Fibroblast of skin of scalp (primary cell): ENCODE data around the gene ISOC2. TPM values are rescaled to one million over a fixed set of nuclear protein-coding genes. Genes with fewer than 3 reads are reported as not detected.
"Not testable (repeated sequence)": the region's sequence is repeated elsewhere in the genome, so short reads cannot be mapped to it uniquely, and the experiment has no call there.

Source experiments
- DNase-seq: peaks from one replicate; pipeline ENCODE4 v3.0.0-alpha.2; 2013
- polyA plus RNA-seq, 2 experiments: library from polyadenylated mRNA; unstranded; fragments of 120-200 nt; gene quantifications; one replicate each; pipeline ENCODE4 v1.2.1, GENCODE V29; 2013; ENCODE audit not compliant: insufficient read length in 2 of 2

Gene ISOC2
- 51.8 TPM for polyA plus RNA-seq (2013, experiment 1 of 2; ENCODE audit: insufficient read length)
- 51.4 TPM for polyA plus RNA-seq (2013, experiment 2 of 2; ENCODE audit: insufficient read length)

- DNase-seq = peak; percentile 100
Measured at GRCh38 chr19:55461259-55461973, at the start of gene ISOC2. Gene ISOC2 (minus strand): TSS chr19:55461642. CDS start chr19:55456486, 5,156 bp downstream.

- DNase-seq = no peak
Measured at GRCh38 chr19:55508120-55508519, 46.7 kb upstream of the ISOC2 start.

- DNase-seq = no peak
Measured at GRCh38 chr19:55504981-55505380, 43.5 kb upstream of the ISOC2 start.

- no peak for DNase-seq
Measured at GRCh38 chr19:55504252-55504603, 42.8 kb upstream of the ISOC2 start.

GRCh38 chr19:55503502-55504251 is 42.2 kb upstream of the ISOC2 start:
- peak; percentile 93 for DNase-seq

GRCh38 chr19:55503157-55503501 is 41.7 kb upstream of the ISOC2 start:
- no peak for DNase-seq

- DNase-seq = no peak
Measured at GRCh38 chr19:55502197-55502952, 40.9 kb upstream of the ISOC2 start.

GRCh38 chr19:55500368-55500952 is 39.0 kb upstream of the ISOC2 start:
- DNase-seq = no peak

- no peak for DNase-seq
Measured at GRCh38 chr19:55498246-55498840, 36.9 kb upstream of the ISOC2 start.

GRCh38 chr19:55497763-55498162 is 36.3 kb upstream of the ISOC2 start:
- DNase-seq = no peak

- DNase-seq = not testable (repeated sequence)
Measured at GRCh38 chr19:55496820-55497219, 35.4 kb upstream of the ISOC2 start.

- no peak for DNase-seq
Measured at GRCh38 chr19:55495646-55496349, 34.4 kb upstream of the ISOC2 start.

GRCh38 chr19:55494172-55494761 is 32.8 kb upstream of the ISOC2 start:
- peak; percentile 49 for DNase-seq

- DNase-seq = no peak
Measured at GRCh38 chr19:55493645-55494171, 32.3 kb upstream of the ISOC2 start.

- peak; percentile 32 for DNase-seq
Measured at GRCh38 chr19:55493052-55493644, 31.7 kb upstream of the ISOC2 start.

GRCh38 chr19:55492362-55492944 is 31.0 kb upstream of the ISOC2 start:
- no peak for DNase-seq

- DNase-seq = no peak
Measured at GRCh38 chr19:55491546-55492360, 30.3 kb upstream of the ISOC2 start.

GRCh38 chr19:55490478-55491432 is 29.3 kb upstream of the ISOC2 start:
- no peak for DNase-seq
